Measurements from ENCODE around the gene PTPRN. TPM values are rescaled to one million over a fixed set of nuclear protein-coding genes. Genes with fewer than 3 reads are reported as not detected.
A peak's percentile ranks its signal among the peaks of the same experiment; 100 is the strongest.

PTPRN gene
- polyA plus RNA-seq, 1 donor (not counting 4 experiments of a cell fraction or from before 2014, with no cell fraction given), result not detected

DNA sequence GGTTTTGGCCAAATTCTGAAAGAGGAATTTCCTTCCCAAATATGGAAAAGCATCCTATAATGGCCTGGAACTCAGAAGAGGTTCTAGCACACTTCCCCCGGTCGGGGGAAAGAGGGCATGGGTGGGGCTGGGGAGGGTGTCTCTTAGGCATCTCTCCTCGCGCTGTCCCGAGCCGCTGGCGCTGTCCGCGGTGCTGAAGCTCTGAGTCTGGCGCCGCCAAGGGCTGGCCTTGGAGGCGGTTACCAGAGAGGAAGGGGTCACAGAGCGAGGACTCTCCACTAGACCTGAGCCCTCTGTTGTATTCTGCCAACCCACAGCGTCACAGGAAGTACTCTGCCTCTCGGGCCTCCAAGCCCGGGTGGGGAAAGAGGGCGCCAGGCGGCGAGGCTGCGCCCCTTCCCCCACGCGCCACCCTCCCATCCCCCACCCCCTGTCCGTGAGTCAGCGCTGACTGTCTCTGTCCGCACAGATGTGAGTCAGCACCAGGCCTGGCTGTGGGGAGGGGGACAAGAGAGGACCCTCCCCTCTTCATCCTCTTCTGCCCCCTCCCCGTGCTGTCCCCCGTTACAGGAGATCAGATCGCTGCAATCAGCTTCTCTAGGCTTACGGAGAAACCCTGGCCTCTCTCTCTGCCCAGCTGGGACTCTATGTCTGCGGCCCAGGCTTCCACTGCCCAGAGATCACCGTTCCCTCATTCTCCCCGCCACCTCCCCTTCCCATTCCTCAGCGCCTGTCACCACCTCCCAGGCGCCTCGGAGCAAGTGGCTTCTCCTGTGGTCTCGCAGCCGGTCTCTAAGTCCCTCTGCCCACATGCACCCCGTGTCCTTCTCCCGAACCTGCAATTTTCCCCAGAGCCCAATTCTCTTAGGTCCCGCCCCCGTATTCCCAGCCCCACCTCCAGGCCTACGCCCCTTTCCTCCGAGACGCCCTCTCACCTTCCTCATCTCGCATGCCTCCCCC lies 779 bp downstream of the PTPRN start:
- Histone ChIP-seq H3K9ac (ENCODE audit: control insufficient read depth, extremely low read depth, insufficient read depth, low read length) (no peak overlapping the region), H3K79me2 (ENCODE audit: control insufficient read depth, insufficient read depth, low read length) (no peaks in the 10 kb centered on the region), H3K27ac (ENCODE audit: control insufficient read depth, insufficient read depth, low read length) (no peak overlapping the region), H3K27me3 (ENCODE audit: control insufficient read depth, extremely low read depth, insufficient read depth, low read length) (peaks cover 26% of the 10 kb centered on the region), H3K4me3 (ENCODE audit: control insufficient read depth in 2 of 3, extremely low read depth in 1 of 3, insufficient read depth in 2 of 3, low read depth in 1 of 3, low read length in 3 of 3) (no peak overlapping the region), H3K9me3 (ENCODE audit: control insufficient read depth, low read depth, low read length) (no peaks in the 10 kb centered on the region), H4K20me1 (ENCODE audit: control insufficient read depth, extremely low read depth, insufficient read depth, low read length) (peaks cover 5% of the 10 kb centered on the region), H3K4me1 (ENCODE audit: control insufficient read depth, extremely low read depth, insufficient read depth, low read length) (peaks cover 2% of the 10 kb centered on the region), H2AFZ (ENCODE audit: control insufficient read depth, low read length) (no peak overlapping the region), H3K4me2 (ENCODE audit: control insufficient read depth, extremely low read depth, insufficient read depth, low read depth, low read length) (peak overlapping the region; percentile 19), H3K9me1 (ENCODE audit: control insufficient read depth, extremely low read depth, insufficient read depth, low read length) (no peaks in the 10 kb centered on the region), H3K36me3 (ENCODE audit: control insufficient read depth in 2 of 2, extremely low read depth in 1 of 2, insufficient read depth in 2 of 2, low read length in 2 of 2) (no peaks in the 10 kb centered on the region)
- DNase-seq (ENCODE audit: low read depth, low spot score) (no peak), FAIRE-seq (peak; percentile 43)
- dilution Hi-C loops (cut with MboI; ENCODE audit: extremely low pct_ligation_motif_present, low sequenced_read_pairs), result no loop called here
- TF ChIP-seq, protein P1, sequence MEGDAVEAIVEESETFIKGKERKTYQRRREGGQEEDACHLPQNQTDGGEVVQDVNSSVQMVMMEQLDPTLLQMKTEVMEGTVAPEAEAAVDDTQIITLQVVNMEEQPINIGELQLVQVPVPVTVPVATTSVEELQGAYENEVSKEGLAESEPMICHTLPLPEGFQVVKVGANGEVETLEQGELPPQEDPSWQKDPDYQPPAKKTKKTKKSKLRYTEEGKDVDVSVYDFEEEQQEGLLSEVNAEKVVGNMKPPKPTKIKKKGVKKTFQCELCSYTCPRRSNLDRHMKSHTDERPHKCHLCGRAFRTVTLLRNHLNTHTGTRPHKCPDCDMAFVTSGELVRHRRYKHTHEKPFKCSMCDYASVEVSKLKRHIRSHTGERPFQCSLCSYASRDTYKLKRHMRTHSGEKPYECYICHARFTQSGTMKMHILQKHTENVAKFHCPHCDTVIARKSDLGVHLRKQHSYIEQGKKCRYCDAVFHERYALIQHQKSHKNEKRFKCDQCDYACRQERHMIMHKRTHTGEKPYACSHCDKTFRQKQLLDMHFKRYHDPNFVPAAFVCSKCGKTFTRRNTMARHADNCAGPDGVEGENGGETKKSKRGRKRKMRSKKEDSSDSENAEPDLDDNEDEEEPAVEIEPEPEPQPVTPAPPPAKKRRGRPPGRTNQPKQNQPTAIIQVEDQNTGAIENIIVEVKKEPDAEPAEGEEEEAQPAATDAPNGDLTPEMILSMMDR (optimal IDR thresholded peaks at IDR 0.05 in 1 of 3, IDR thresholded peaks at IDR 0.05 in 1 of 3, conservative IDR thresholded peaks at IDR 0.05 in 1 of 3; ENCODE audit: extremely low read depth in 1 of 3, insufficient read depth in 2 of 3, low read length in 3 of 3), result no peak
- no peak for TF ChIP-seq EZH2 (IDR thresholded peaks at IDR 0.05; ENCODE audit: low read length)

DNA sequence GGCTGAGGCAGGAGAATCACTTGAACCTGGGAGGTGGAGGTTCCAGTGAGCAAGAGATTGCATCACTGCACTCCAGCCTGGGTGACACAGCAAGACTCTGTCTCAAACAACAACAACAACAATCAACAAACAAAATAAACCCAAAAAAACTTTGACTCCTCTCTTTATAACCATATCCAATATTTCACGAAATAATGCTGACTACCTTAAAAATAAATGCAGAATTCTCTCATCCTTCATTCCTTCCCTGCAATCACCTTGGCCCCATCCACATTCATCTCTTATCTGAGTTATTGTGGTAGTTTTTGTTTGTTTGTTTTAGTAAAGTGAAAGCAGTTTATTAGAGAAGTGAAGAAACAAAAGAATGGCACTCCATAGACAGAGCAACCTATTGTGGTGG lies 3.2 kb downstream of the PTPRN start:
- Histone ChIP-seq H2AFZ (ENCODE audit: control insufficient read depth, low read length) (no peak overlapping the region), H4K20me1 (ENCODE audit: control insufficient read depth, extremely low read depth, insufficient read depth, low read length) (peaks cover 5% of the 10 kb centered on the region), H3K4me3 (ENCODE audit: control insufficient read depth in 2 of 3, extremely low read depth in 1 of 3, insufficient read depth in 2 of 3, low read depth in 1 of 3, low read length in 3 of 3) (no peak overlapping the region), H3K9me3 (ENCODE audit: control insufficient read depth, low read depth, low read length) (no peaks in the 10 kb centered on the region), H3K79me2 (ENCODE audit: control insufficient read depth, insufficient read depth, low read length) (no peaks in the 10 kb centered on the region), H3K4me1 (ENCODE audit: control insufficient read depth, extremely low read depth, insufficient read depth, low read length) (peaks cover 2% of the 10 kb centered on the region), H3K27me3 (ENCODE audit: control insufficient read depth, extremely low read depth, insufficient read depth, low read length) (peaks cover 47% of the 10 kb centered on the region), H3K4me2 (ENCODE audit: control insufficient read depth, extremely low read depth, insufficient read depth, low read depth, low read length) (no peak overlapping the region), H3K36me3 (ENCODE audit: control insufficient read depth in 2 of 2, extremely low read depth in 1 of 2, insufficient read depth in 2 of 2, low read length in 2 of 2) (no peaks in the 10 kb centered on the region), H3K9me1 (ENCODE audit: control insufficient read depth, extremely low read depth, insufficient read depth, low read length) (no peaks in the 10 kb centered on the region), H3K9ac (ENCODE audit: control insufficient read depth, extremely low read depth, insufficient read depth, low read length) (no peak overlapping the region), H3K27ac (ENCODE audit: control insufficient read depth, insufficient read depth, low read length) (no peak overlapping the region)
- dilution Hi-C loops (cut with MboI; ENCODE audit: extremely low pct_ligation_motif_present, low sequenced_read_pairs), result no loop called here
- DNase-seq (ENCODE audit: low read depth, low spot score) (no peak), FAIRE-seq (no peak)
- no peak for TF ChIP-seq EZH2 (IDR thresholded peaks at IDR 0.05; ENCODE audit: low read length)
- TF ChIP-seq, protein P1 (optimal IDR thresholded peaks at IDR 0.05 in 1 of 3, IDR thresholded peaks at IDR 0.05 in 1 of 3, conservative IDR thresholded peaks at IDR 0.05 in 1 of 3; ENCODE audit: extremely low read depth in 1 of 3, insufficient read depth in 2 of 3, low read length in 3 of 3), result no peak

Data from keratinocyte (primary cell).